Measurements from ENCODE around the gene ENDOU. TPM values are rescaled to one million over a fixed set of nuclear protein-coding genes. Genes with fewer than 3 reads are reported as not detected.
A peak's percentile ranks its signal among the peaks of the same experiment; 100 is the strongest.

ENDOU gene
- total and polyA plus RNA-seq, 4 donors, result 0.07 to 0.45 (median 0.31) TPM; not detected in 1

- Histone ChIP-seq H3K9me3 (ENCODE audit: control insufficient read depth in 4 of 4, insufficient read depth in 3 of 4, low read length in 3 of 4) (no peaks in the 10 kb centered on the region), H3K4me3 (no peak overlapping the region), H3K9ac (ENCODE audit: insufficient read depth in 1 of 2, low read length in 2 of 2) (no peak overlapping the region), H3K27me3 (ENCODE audit: control insufficient read depth in 3 of 3, insufficient read depth in 3 of 3, low read length in 2 of 3) (no peaks in the 10 kb centered on the region), H3K27ac (ENCODE audit: low read depth in 1 of 2, low read length in 1 of 2) (no peak overlapping the region), H3K36me3 (ENCODE audit: control insufficient read depth in 4 of 4, insufficient read depth in 4 of 4, low read length in 4 of 4) (no peaks in the 10 kb centered on the region), H3K4me1 (ENCODE audit: control insufficient read depth in 5 of 5, insufficient read depth in 5 of 5, low read length in 5 of 5) (peaks cover 0 to 22% (median 4%) of the 10 kb centered on the region in 5 donors)
- no peak for ATAC-seq (ENCODE audit: insufficient read depth, low FRiP score)
- DNase-seq, result no peak
- TF ChIP-seq, protein P1, sequence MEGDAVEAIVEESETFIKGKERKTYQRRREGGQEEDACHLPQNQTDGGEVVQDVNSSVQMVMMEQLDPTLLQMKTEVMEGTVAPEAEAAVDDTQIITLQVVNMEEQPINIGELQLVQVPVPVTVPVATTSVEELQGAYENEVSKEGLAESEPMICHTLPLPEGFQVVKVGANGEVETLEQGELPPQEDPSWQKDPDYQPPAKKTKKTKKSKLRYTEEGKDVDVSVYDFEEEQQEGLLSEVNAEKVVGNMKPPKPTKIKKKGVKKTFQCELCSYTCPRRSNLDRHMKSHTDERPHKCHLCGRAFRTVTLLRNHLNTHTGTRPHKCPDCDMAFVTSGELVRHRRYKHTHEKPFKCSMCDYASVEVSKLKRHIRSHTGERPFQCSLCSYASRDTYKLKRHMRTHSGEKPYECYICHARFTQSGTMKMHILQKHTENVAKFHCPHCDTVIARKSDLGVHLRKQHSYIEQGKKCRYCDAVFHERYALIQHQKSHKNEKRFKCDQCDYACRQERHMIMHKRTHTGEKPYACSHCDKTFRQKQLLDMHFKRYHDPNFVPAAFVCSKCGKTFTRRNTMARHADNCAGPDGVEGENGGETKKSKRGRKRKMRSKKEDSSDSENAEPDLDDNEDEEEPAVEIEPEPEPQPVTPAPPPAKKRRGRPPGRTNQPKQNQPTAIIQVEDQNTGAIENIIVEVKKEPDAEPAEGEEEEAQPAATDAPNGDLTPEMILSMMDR (IDR thresholded peaks at IDR 0.05; ENCODE audit: control extremely low read depth, extremely low read depth), result no peak
- 81 to 85% methylated on average over 4 of the region's 4 CpGs for WGBS, 2 donors
Observed at GRCh38 chr12:47709237-47709636, 16.1 kb downstream of the ENDOU start.

GRCh38 chr12:47707905-47708543 is 17.3 kb downstream of the ENDOU start:
- no peaks in the 10 kb centered on the region for H3K9me3 ChIP-seq (ENCODE audit: control insufficient read depth in 4 of 4, insufficient read depth in 3 of 4, low read length in 3 of 4)
- H3K4me3 ChIP-seq, result no peak overlapping the region
- peaks cover 0 to 17% (median 4%) of the 10 kb centered on the region in 5 donors for H3K4me1 ChIP-seq (ENCODE audit: control insufficient read depth in 5 of 5, insufficient read depth in 5 of 5, low read length in 5 of 5)
- no peaks in the 10 kb centered on the region for H3K36me3 ChIP-seq (ENCODE audit: control insufficient read depth in 4 of 4, insufficient read depth in 4 of 4, low read length in 4 of 4)
- peak overlapping the region in 1 of 2 donors; percentile 9 for H3K27ac ChIP-seq (ENCODE audit: low read depth in 1 of 2, low read length in 1 of 2)
- 27 to 38% methylated on average over 5 of the region's 5 CpGs for WGBS, 2 donors
- ATAC-seq (ENCODE audit: insufficient read depth, low FRiP score) (no peak), DNase-seq (no peak)
- H3K9ac ChIP-seq (ENCODE audit: insufficient read depth in 1 of 2, low read length in 2 of 2), result no peak overlapping the region
- TF ChIP-seq, protein P1 (IDR thresholded peaks at IDR 0.05; ENCODE audit: control extremely low read depth, extremely low read depth), result no peak
- H3K27me3 ChIP-seq (ENCODE audit: control insufficient read depth in 3 of 3, insufficient read depth in 3 of 3, low read length in 2 of 3), result no peaks in the 10 kb centered on the region

DNA sequence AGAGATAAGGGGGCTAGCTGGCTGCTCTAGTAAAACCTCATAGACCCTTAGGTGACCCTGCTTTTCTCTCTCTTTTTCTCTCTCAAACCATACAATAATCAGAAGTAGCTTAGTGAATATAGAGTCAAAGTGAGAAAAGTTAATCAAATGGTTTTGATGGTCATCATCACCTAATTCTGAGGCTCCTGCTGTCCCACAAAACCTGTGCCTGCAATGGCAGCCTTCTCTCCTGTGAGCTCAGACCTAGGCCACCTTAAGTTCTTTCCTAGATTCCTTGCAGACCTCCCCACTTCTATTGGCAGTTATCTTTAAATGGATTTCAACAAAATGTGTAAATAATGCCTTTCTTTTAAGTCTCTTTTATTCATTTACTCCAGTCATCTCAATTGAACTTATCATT is 17.9 kb downstream of the ENDOU start:
- Histone ChIP-seq H3K36me3 (ENCODE audit: control insufficient read depth in 4 of 4, insufficient read depth in 4 of 4, low read length in 4 of 4) (no peaks in the 10 kb centered on the region), H3K9ac (ENCODE audit: insufficient read depth in 1 of 2, low read length in 2 of 2) (peak overlapping the region in 1 of 2 donors; percentile 93), H3K4me3 (no peak overlapping the region), H3K27me3 (ENCODE audit: control insufficient read depth in 3 of 3, insufficient read depth in 3 of 3, low read length in 2 of 3) (no peaks in the 10 kb centered on the region), H3K9me3 (ENCODE audit: control insufficient read depth in 4 of 4, insufficient read depth in 3 of 4, low read length in 3 of 4) (no peaks in the 10 kb centered on the region), H3K4me1 (ENCODE audit: control insufficient read depth in 5 of 5, insufficient read depth in 5 of 5, low read length in 5 of 5) (peaks cover 0 to 17% (median 4%) of the 10 kb centered on the region in 5 donors), H3K27ac (ENCODE audit: low read depth in 1 of 2, low read length in 1 of 2) (no peak overlapping the region)
- ATAC-seq (ENCODE audit: insufficient read depth, low FRiP score) (no peak), DNase-seq (no peak)
- TF ChIP-seq, protein P1 (IDR thresholded peaks at IDR 0.05; ENCODE audit: control extremely low read depth, extremely low read depth), result no peak

All from lung (tissue), 12 donors.